DOHH2 (cell line): ENCODE data around the gene HTR6.

Experiments used
- CTCF ChIP-seq: fragments of 200-600 bp; sonication (generic); IDR thresholded peaks from one replicate; pipeline ENCODE4 v1.5.1; 2014; ENCODE audit warnings: antibody characterized with exemption, mild to moderate bottlenecking, low read depth, low read length; ENCODE audit not compliant: poor library complexity, severe bottlenecking
- EZH2phosphoT487 ChIP-seq: fragments of 200-600 bp; sonication (generic); IDR thresholded peaks from 2 replicates; pipeline ENCODE4 v1.6.1; 2017; ENCODE audit warnings: borderline replicate concordance, mild to moderate bottlenecking, antibody characterized with exemption, low read length, moderate library complexity, mixed read lengths

DNA sequence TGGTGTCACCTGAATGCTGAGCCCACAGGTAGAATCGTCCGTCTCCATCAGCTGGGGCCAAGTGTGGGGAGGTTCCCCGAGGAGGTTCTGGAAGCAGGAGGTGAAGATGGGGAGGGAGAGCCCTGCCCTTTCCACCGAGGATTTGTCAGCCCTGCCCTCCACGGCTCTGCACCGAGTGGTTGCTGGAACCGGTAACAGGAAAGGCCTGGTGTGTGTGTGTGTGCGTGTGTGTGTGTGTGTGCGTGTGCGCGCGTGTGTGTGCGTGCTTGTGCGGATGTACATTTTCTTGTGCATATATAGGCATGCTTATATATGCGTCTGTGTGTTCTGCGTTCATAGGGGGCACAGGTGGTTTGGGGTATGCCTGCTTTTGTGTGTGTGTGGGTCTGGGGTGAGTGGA is 17.0 kb upstream of the HTR6 start:
- TF ChIP-seq CTCF (no peak), EZH2phosphoT487 (no peak)
